ENCODE measurements around the gene SMYD3.

Gene SMYD3

GRCh38 chr1:246193537-246193936 lies 313.5 kb downstream of the SMYD3 start:
- FAIRE-seq, result no peak
- no peak for DNase-seq (ENCODE audit: insufficient read length, low spot score)
- TF ChIP-seq, protein P1, sequence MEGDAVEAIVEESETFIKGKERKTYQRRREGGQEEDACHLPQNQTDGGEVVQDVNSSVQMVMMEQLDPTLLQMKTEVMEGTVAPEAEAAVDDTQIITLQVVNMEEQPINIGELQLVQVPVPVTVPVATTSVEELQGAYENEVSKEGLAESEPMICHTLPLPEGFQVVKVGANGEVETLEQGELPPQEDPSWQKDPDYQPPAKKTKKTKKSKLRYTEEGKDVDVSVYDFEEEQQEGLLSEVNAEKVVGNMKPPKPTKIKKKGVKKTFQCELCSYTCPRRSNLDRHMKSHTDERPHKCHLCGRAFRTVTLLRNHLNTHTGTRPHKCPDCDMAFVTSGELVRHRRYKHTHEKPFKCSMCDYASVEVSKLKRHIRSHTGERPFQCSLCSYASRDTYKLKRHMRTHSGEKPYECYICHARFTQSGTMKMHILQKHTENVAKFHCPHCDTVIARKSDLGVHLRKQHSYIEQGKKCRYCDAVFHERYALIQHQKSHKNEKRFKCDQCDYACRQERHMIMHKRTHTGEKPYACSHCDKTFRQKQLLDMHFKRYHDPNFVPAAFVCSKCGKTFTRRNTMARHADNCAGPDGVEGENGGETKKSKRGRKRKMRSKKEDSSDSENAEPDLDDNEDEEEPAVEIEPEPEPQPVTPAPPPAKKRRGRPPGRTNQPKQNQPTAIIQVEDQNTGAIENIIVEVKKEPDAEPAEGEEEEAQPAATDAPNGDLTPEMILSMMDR (IDR thresholded peaks at IDR 0.05; ENCODE audit: insufficient read depth, missing control alignments), result no peak

GRCh38 chr1:246189126-246189525 lies 318.0 kb downstream of the SMYD3 start:
- DNase-seq (ENCODE audit: insufficient read length, low spot score) (no peak), FAIRE-seq (peak; percentile 81)
- TF ChIP-seq, protein P1 (IDR thresholded peaks at IDR 0.05; ENCODE audit: insufficient read depth, missing control alignments), result no peak

DNA sequence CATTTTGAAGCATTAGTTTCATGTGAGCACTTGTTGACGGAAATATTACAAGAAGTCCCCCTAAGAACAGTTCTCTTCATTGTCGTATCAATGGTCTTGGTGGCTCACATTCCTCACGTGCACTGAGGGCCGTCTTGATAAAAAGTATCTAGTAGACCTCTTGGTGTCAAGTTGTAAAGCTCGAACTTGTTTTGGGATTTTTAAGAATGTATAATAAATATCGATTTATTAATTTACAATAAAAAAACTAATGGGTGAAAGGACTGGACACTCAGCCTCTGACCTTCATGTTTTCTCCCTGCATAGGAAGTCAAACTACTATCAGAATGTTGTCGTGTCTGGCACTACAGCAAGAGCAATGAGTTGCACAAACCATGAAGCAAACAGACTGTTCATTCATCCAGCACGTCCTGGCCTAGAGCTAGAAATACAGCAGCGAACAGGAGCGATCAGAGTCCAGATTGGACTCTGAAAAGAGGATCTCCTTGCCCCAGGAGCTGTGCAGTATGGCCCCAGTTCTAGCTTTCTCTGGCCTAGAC lies 319.2 kb downstream of the SMYD3 start:
- TF ChIP-seq, protein P1 (IDR thresholded peaks at IDR 0.05; ENCODE audit: insufficient read depth, missing control alignments), result no peak
- DNase-seq (ENCODE audit: insufficient read length, low spot score) (no peak), FAIRE-seq (no peak)

- TF ChIP-seq, protein P1 (IDR thresholded peaks at IDR 0.05; ENCODE audit: insufficient read depth, missing control alignments), result no peak
- DNase-seq (ENCODE audit: insufficient read length, low spot score) (no peak), FAIRE-seq (no peak)
Observed at GRCh38 chr1:246184503-246184902, 322.6 kb downstream of the SMYD3 start.

GRCh38 chr1:246182149-246182851 lies 324.8 kb downstream of the SMYD3 start:
- FAIRE-seq, result no peak
- DNase-seq (ENCODE audit: insufficient read length, low spot score), result no peak
- TF ChIP-seq, protein P1 (IDR thresholded peaks at IDR 0.05; ENCODE audit: insufficient read depth, missing control alignments), result no peak

DNA sequence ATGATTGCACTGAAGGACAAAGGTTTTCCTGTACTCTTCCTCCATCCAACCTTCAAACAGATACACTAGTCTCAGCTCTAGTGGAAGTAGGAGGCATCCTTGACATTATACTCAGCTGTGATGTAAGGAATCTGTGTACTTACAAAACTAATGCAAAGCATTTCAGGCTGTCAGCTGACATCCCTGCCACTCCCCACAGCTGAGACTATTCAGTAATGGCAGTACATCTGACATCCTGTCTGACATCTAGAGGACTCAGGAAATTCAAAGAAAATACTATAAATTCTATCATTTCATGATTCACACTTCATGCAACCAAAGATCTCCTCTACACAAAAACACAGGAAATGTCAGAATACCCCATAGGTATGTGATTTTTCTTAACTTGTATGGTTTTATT lies 325.8 kb downstream of the SMYD3 start:
- DNase-seq (ENCODE audit: insufficient read length, low spot score) (no peak), FAIRE-seq (no peak)

DNA sequence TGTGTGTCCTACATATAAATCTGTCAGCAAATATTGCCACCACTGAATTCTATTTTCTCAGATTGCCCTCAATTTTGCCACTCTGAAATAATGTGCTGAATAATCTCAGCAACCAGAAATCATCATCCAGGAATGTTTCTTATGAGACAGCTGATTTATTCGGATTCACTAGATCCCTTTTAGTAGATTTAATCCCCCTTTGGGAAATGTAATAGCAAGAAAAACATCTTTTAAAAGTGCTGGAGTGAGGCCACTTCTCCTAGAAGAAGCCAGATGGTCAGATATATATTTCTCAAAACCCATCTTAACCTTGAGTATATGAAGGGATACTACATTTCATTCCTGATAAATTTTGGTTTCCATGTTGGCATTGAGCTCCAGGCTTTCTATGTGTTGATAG lies 327.7 kb downstream of the SMYD3 start:
- TF ChIP-seq, protein P1 (IDR thresholded peaks at IDR 0.05; ENCODE audit: insufficient read depth, missing control alignments), result no peak
- no peak for DNase-seq (ENCODE audit: insufficient read length, low spot score)
- no peak for FAIRE-seq

More for the DNA sequence above, 325.8 kb downstream of the SMYD3 start:
- TF ChIP-seq, protein P1 (IDR thresholded peaks at IDR 0.05; ENCODE audit: insufficient read depth, missing control alignments), result no peak
